ENCODE measurements around the gene GP2. TPM values are rescaled to one million over a fixed set of nuclear protein-coding genes. Genes with fewer than 3 reads are reported as not detected.
"Not testable (repeated sequence)": the region's sequence is repeated elsewhere in the genome, so short reads cannot be mapped to it uniquely, and the experiment has no call there.

GP2 gene
- total RNA-seq, 4 donors from 2014 or later = 0.44 TPM; not detected in 3

GRCh38 chr16:20325005-20325404 is 2.3 kb downstream of the GP2 start:
- Histone ChIP-seq H3K4me1 (no peaks in the 10 kb centered on the region), H3K4me3 (replicated peaks in 1 of 3) (no peak overlapping the region), H3K9me3 (no peaks in the 10 kb centered on the region), H3K36me3 (no peaks in the 10 kb centered on the region), H3K27ac (no peak overlapping the region), H3K27me3 (no peaks in the 10 kb centered on the region)
- intact Hi-C loops (cut with DNase I) = no loop called here
- no peak for DNase-seq
- TF ChIP-seq POLR2A (IDR thresholded peaks at IDR 0.05) = no peak
- no peak for TF ChIP-seq CTCF (IDR thresholded peaks at IDR 0.05)
- WGBS, 2 donors = 59 to 80% methylated on average over 3 of the region's 3 CpGs

- Histone ChIP-seq H3K4me1 (no peaks in the 10 kb centered on the region), H3K36me3 (no peaks in the 10 kb centered on the region), H3K27me3 (no peaks in the 10 kb centered on the region), H3K9me3 (no peaks in the 10 kb centered on the region), H3K4me3 (replicated peaks in 1 of 3) (no peak overlapping the region), H3K27ac (no peak overlapping the region)
- TF ChIP-seq CTCF (IDR thresholded peaks at IDR 0.05) (no peak), POLR2A (IDR thresholded peaks at IDR 0.05) (no peak)
- intact Hi-C loops (cut with DNase I) = no loop called here
- DNase-seq = no peak
- 70 to 75% methylated on average over 8 to 9 of the region's 9 CpGs for WGBS, 2 donors
These were observed 3.7 kb downstream of the GP2 start for GRCh38 chr16:20323591-20324117.

DNA sequence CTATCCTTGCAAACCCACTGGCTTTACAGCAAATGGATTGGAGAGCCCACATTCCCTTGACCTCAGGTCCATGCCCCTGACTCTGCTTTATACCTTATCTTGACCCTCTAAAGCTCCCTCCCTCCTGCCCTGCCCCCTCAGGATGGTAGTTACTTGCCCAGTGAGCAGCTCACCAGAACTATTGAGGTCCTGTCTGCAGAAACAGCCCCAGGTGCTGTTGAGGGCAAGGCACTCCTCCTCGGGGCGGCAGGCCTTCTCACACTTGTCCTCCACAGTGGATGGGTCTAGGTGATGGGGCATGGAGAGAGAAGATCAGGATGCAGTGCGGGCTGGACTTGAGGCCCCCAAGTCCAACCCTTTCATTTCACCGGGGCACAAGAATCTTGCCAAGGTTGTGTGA is 4.6 kb downstream of the GP2 start:
- TF ChIP-seq CTCF (IDR thresholded peaks at IDR 0.05) (no peak), POLR2A (IDR thresholded peaks at IDR 0.05) (no peak)
- H3K36me3 ChIP-seq = no peaks in the 10 kb centered on the region
- intact Hi-C loops (cut with DNase I) = no loop called here
- no peak overlapping the region for H3K4me3 ChIP-seq (replicated peaks in 1 of 3)
- no peaks in the 10 kb centered on the region for H3K9me3 ChIP-seq
- DNase-seq = no peak
- no peaks in the 10 kb centered on the region for H3K4me1 ChIP-seq
- 92 to 100% methylated on average over 2 to 4 of the region's 4 CpGs for WGBS, 2 donors
- no peak overlapping the region for H3K27ac ChIP-seq
- no peaks in the 10 kb centered on the region for H3K27me3 ChIP-seq

GRCh38 chr16:20321671-20322070 is 5.6 kb downstream of the GP2 start:
- Histone ChIP-seq H3K36me3 (no peaks in the 10 kb centered on the region), H3K4me1 (no peaks in the 10 kb centered on the region), H3K9me3 (no peaks in the 10 kb centered on the region), H3K27ac (no peak overlapping the region), H3K4me3 (replicated peaks in 1 of 3) (no peak overlapping the region), H3K27me3 (no peaks in the 10 kb centered on the region)
- intact Hi-C loops (cut with DNase I) = no loop called here
- 71 to 85% methylated on average over 1 of the region's 1 CpG for WGBS, 2 donors
- TF ChIP-seq CTCF (IDR thresholded peaks at IDR 0.05) = no peak
- no peak for TF ChIP-seq POLR2A (IDR thresholded peaks at IDR 0.05)
- no peak for DNase-seq

GRCh38 chr16:20321051-20321450 is 6.3 kb downstream of the GP2 start:
- H3K36me3 ChIP-seq; H3K27ac ChIP-seq; H3K4me3 ChIP-seq (replicated peaks in 1 of 3); H3K4me1 ChIP-seq; H3K9me3 ChIP-seq; DNase-seq; H3K27me3 ChIP-seq; intact Hi-C loops (cut with DNase I): not testable (repeated sequence)
- WGBS, 2 donors = 80 to 97% methylated on average over 2 of the region's 2 CpGs

- Histone ChIP-seq H3K4me1 (no peaks in the 10 kb centered on the region), H3K36me3 (no peaks in the 10 kb centered on the region), H3K9me3 (no peaks in the 10 kb centered on the region), H3K27me3 (no peaks in the 10 kb centered on the region), H3K27ac (no peak overlapping the region), H3K4me3 (replicated peaks in 1 of 3) (no peak overlapping the region)
- TF ChIP-seq POLR2A (IDR thresholded peaks at IDR 0.05) (no peak), CTCF (IDR thresholded peaks at IDR 0.05) (no peak)
- intact Hi-C loops (cut with DNase I) = no loop called here
- DNase-seq = no peak
These were observed 6.7 kb downstream of the GP2 start for GRCh38 chr16:20320592-20320991.
